T follicular helper cell (primary cell): ENCODE results near the gene RTN4RL2.
A peak's percentile ranks its signal among the peaks of the same experiment; 100 is the strongest.

Source experiments
- DNase-seq: peaks from one replicate; pipeline ENCODE4 v3.0.0-alpha.2; 2020; ENCODE audit warnings: low read depth
- total RNA-seq, 2 experiments: gene quantifications; one replicate each; lab custom pipeline; 2026; lab: John Stamatoyannopoulos, UW

The RTN4RL2 gene
- 0.12 to 0.13 reads per million in 2 experiments for total RNA-seq

DNA sequence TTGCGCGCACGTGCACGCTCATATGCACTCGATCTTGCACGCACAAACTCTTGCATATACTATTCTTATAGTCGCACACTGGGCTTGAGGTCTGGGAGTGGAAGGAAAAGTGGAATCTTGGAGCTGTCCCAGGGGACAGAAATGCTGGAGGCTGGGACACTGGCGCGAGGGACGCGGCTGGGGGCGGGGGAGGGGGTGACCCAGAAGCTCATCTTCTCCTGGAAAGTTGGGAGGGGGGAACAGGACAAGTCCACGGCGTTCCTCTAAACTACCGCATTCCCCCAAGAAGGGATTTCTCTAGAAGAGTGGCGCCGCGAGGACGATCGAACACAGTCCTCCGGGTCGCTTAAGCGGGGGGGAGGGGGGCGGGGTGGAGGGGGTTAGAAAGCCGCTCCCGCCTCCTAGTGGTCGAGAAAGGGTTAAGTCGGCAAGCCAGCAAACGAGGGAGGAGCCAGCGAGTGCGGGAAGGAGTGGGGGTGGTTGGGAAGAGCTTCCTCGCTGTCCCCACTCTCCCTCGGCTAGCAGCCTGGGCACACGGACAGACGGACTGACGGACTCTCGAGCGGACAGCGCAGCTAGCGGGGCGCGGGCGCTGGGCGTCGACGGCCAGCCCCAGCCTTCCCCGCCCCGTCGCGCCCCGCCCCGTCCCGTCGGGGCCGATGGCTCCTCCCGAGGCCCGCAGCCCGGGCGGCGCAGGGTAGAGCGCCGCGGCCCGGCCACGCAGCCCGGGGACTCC, at the start of gene RTN4RL2:
Gene RTN4RL2 (plus strand): TSS at position 507 of the 736 bp plus-strand sequence. CDS start 338 bp downstream, outside the sequence.
- no peak for DNase-seq

DNA sequence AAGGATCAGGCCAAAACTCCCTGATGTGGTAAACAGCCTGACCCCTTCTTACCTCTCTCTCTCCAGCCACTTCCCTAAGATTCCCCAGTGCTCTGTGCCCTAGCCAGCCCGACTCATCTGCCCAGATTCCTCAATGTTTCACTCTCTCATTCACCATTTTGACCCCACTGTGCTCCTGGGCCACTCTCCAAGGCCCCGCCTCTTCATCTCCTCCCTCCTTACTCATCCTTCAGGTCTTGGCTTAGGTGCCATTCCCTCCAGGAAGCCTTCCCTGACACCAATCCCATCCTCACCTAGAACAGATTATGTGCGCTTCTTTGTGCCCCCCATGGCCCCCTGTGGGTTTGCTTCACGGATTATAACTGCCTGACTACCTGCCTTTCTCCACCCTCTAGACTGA, 46.6 kb upstream of the RTN4RL2 start:
- DNase-seq: no peak

GRCh38 chr11:57414612-57415212, 45.6 kb upstream of the RTN4RL2 start:
- DNase-seq: no peak

GRCh38 chr11:57416436-57416835, 43.9 kb upstream of the RTN4RL2 start:
- DNase-seq: no peak

GRCh38 chr11:57417056-57417455, 43.3 kb upstream of the RTN4RL2 start:
- DNase-seq: no peak

GRCh38 chr11:57418131-57418530, 42.2 kb upstream of the RTN4RL2 start:
- DNase-seq: no peak

- DNase-seq: no peak
These were observed 41.2 kb upstream of the RTN4RL2 start for GRCh38 chr11:57419146-57419545.

DNA sequence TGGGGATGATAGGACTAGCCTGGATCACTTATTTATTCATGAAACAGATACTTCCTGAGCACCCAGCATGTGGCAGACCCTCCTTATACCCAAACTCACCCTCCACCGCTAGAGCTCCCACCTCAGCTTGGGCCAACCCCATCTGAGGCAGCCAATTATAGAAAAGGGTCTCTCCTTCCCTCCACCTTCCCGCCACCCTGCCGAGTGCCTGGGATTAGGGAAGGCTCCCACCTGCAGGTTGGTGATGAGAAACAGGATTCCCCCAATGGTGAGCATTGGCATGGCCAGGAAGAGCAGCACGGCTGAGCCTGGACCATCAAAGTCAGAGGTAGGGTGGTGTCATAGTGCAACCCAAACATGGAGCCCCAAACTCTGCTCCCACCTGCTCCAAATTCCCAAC, 39.3 kb upstream of the RTN4RL2 start:
- no peak for DNase-seq

DNA sequence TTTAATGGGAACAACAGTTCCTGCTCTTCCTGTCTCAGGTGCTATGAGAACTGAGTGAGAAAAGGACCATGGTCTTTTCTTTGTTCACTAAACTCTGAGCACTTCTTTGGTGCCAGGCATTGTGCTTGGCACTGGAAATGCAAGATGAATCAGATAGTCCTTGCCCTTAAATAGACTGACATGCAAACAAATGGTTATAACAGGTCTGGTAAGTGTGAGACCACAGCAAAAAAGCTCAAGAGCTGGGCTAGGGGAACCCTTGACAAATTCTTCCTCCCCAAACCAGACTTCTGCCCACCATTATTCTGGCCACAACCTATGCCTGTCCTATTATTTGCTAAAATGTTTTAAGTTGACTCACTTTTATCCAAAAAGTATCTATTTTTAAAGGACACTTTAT, 38.5 kb upstream of the RTN4RL2 start:
- DNase-seq: no peak

GRCh38 chr11:57422669-57423068, 37.7 kb upstream of the RTN4RL2 start:
- no peak for DNase-seq

GRCh38 chr11:57424137-57424791, 36.1 kb upstream of the RTN4RL2 start:
- no peak for DNase-seq

- DNase-seq: peak; percentile 64
These were observed 35.4 kb upstream of the RTN4RL2 start for GRCh38 chr11:57424792-57425564.

DNA sequence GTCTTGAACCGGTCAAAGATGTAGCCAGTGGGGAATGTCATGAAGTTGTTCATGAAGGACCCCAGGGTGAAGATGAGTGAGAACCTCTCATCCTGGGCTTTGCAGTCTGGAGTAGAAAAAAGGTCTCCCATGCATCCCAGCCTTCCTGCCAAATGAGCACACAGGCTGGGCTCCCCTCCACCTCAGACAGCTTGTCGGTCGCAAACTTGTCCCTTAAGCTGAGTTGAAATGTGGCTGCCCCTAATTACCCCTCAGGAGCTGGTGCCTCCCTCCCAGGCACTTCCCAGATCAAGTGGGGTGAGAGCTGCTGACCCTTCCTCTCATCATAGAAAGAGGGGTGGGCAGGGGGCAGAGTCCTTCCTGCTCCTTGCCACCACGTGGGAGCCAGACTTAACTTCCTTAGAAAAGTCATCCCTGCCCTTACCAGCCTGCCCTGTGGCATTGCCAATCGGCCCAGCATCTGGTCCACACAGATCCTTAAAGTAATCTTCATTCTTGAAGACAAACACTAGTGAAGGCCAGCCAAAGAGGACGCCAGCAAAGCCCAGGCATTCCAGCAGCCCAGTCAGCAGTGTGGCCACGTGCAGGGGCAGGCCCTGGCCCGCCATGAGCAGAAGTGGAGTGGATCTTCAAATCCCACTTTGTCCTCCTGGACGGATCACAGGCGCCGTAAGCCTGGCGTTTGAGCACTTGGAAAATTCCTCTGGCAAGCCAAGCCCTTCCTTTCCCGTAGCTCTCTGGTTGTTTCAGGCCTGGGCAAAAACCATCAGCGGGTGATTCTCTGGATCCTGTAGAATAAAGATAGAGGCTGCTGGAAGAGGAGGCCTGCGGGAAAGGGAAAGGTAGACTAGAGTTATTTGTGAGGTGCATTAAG, 34.5 kb upstream of the RTN4RL2 start:
- no peak for DNase-seq

DNA sequence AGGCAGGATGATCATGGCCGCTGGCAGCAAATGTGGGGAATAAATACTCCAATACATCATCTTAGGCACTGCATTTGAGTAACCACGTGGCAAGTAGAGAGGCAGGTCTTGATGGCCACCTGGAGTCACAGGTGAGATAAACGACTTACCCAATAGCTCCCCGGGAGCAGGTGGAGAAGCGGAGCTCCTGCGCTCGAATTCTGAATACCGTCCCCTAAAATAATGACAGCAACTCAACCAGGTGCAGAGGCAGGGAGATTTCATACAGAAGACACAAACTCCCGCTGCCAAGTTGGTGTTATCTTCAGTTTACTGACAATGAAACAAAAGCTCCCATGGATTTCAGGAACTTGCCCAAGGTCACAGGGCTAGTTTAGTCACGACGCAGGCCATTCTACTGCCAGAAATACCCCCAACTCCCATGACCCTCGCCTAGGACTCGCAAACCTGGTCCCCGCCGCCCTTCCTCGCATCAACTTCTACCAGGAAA, 33.8 kb upstream of the RTN4RL2 start:
- DNase-seq: no peak

DNA sequence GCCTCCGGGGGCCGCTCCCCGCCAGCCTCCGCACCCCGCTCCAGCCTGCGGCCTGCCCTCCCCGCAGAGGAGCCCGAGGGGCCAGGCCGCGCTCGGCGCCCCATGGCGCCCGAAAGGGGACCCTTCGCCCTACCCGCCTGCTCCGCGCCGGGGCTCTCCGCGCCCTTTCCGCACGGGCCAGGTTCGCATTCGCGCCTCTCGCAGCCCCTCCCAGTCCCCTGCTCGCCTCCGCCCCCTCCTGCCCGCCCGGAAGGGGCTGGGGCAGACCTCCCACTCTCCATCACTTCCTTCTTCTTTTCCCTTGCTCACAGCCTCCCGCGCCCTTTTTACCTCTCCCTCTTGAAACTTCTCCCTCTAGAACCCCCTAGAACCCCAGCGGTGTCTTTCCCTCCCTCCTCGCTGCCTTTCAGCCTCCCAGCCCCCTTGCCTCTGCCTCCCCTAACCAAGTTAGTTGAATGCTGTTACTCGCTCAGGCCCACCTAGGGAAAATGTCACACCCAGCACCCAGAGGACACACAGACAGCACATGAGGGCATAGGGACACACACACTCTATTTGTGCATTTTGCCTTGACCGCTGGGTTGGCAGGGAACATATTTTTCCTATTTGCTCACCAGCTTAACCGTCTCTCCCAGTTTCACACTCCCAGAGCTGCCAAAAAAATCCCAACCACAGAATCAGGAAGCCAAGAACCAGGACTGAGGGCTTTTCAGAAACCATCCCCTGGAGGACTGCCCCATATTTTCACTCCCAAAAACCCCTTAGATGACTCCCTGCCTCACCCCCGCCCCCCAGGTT, 33.2 kb upstream of the RTN4RL2 start, which contains the start of gene SLC43A3:
Gene SLC43A3 (minus strand): TSS at position 193 of the 798 bp plus-strand sequence. CDS start 949 bp downstream, outside the sequence.
- peak; percentile 27 for DNase-seq

DNA sequence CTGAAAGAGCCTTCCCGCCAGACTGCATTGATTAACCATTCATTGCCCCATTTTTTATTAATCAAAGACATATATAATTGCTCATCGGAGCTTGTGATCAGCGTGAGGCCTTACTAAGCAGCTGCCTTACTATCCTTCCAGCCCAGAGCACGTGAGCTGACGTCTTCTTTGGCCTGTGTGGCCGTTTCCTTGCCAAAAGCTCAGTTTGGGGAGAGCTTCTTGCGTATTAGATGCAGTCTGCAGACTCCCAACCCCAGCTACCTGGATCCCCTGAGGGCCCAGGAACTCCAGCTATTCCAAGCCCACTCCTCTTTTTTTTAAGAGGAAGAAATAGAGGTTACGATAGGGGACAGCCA, 32.6 kb upstream of the RTN4RL2 start:
- DNase-seq: no peak

DNA sequence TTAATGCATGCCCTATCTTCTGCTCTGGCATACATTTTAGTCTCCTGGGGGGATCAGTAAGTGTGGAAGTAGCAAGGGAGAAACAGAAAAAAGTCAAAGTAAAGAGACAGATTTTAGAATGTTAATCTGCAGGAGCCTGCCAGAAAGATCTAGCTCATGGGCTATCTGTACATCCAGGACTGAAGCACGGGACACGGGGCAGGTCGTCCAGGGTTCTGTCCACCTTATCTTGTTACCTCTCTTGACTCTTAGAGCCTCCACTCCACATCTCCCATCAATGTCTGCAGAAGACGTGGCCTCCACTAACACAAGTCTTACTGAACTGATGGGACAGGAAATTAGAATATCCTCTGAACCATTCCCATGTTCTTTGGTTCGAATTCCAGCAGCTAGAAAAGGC, 31.7 kb upstream of the RTN4RL2 start:
- no peak for DNase-seq

DNA sequence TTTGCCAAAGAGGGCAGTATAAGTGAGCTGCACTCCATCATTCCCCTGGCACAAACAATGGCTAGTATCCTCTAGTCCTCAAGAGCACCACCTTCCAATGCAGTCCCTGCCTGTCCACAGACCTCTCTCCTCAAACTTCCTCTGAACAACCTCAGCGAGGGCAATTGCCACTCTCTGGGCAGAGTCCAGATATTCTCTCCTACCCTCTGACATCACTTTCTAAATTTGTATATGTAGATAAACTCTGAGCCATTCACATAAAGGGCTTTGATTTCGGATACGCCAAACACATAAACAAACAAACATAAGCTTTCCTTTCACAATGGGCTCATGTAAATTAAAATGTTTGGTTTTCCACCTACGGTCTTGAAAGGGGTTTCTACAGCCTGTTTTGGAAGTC, 30.4 kb upstream of the RTN4RL2 start:
- no peak for DNase-seq

DNA sequence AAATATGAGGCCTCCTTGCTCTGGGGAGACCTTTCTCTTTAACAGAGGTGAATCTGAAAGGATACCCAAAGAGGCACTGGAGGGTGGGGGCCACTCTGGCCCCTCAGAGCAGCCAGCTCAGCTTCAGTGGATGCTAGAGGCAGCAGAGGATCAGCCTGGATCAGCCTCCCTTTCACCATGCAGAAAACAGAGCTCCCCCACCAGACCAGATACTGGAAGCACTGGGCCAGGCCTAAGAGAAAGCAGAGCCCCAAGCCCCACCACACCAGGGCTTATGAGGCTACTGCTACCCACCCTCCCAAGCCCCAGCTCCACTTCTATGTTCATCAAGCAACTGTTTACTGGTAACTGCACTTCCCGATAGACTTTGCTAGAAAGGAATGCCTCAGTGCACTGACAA, 29.4 kb upstream of the RTN4RL2 start:
- DNase-seq: no peak

- DNase-seq: no peak
These were observed 28.2 kb upstream of the RTN4RL2 start for GRCh38 chr11:57432149-57432561.
